Activated B cell treated with CpG ODN at 0.5 μM for 24 hours (primary cell): ENCODE results near the gene KIAA1958. TPM values are rescaled to one million over a fixed set of nuclear protein-coding genes. Genes with fewer than 3 reads are reported as not detected.

Experiments
- ATAC-seq: fragments of 200-7000 bp; cut with Tn5 transposase; one replicate; pipeline ENCODE4 v1.10.0; 2021; ENCODE audit warnings: low read depth, mild to moderate bottlenecking, moderate library complexity
- CTCF ChIA-PET: fragments of 350-600 bp; sonication (Branson Sonifier 250); formaldehyde crosslinking; loops from one replicate; lab custom pipeline; 2021; ENCODE audit warnings: antibody characterized with exemption; lab: Charles Lee
- POLR2A ChIA-PET: fragments of 350-600 bp; sonication (Branson Sonifier 250); formaldehyde crosslinking; loops from one replicate; lab custom pipeline; 2021; ENCODE audit warnings: antibody characterized with exemption; lab: Charles Lee
- DNase-seq: peaks from one replicate; pipeline ENCODE4 v3.0.0; 2022
- H3K27ac Mint-ChIP-seq: one replicate; pipeline ENCODE4 v1.8.0; 2020; ENCODE audit warnings: mixed read lengths
- H3K27me3 Mint-ChIP-seq: one replicate; pipeline ENCODE4 v1.8.0; 2021; ENCODE audit warnings: mixed read lengths
- H3K36me3 Mint-ChIP-seq: one replicate; pipeline ENCODE4 v1.8.0; 2021; ENCODE audit warnings: low read depth, mixed read lengths
- H3K4me1 Mint-ChIP-seq: one replicate; pipeline ENCODE4 v1.8.0; 2021; ENCODE audit warnings: mixed read lengths
- H3K4me3 Mint-ChIP-seq: one replicate; pipeline ENCODE4 v1.8.0; 2020; ENCODE audit warnings: mild to moderate bottlenecking, mixed read lengths
- H3K9me3 Mint-ChIP-seq: one replicate; pipeline ENCODE4 v1.8.0; 2020; ENCODE audit warnings: mixed read lengths
- intact Hi-C: fragments of 100-400 bp; cut with micrococcal nuclease; formaldehyde crosslinking; loops from one replicate; pipeline ENCODE4 v1.15.1; 2024
- total RNA-seq: library from RNA; stranded (reverse); gene quantifications from 2 replicates; pipeline ENCODE4 v1.2.3, GENCODE V29; 2022
- TF ChIP-seq, protein P1 (sequence below): fragments of 200-600 bp; IDR thresholded peaks from one replicate; pipeline ENCODE4 v1.8.0; 2022; ENCODE audit warnings: antibody characterized with exemption, mild to moderate bottlenecking

Gene KIAA1958
- total RNA-seq, 1 donor from 2014 or later, result 7.4 TPM

GRCh38 chr9:112659906-112660305, 173.3 kb downstream of the KIAA1958 start:
- Mint-ChIP-seq H3K4me3 (no peak overlapping the region), H3K4me1 (no peaks in the 10 kb centered on the region), H3K27me3 (no peaks in the 10 kb centered on the region), H3K36me3 (no peaks in the 10 kb centered on the region), H3K27ac (no peak overlapping the region), H3K9me3 (no peaks in the 10 kb centered on the region)
- ChIA-PET POLR2A (no interaction called here), CTCF (interaction anchor here (0.5 kb wide), 1 partner anchor 20 kb away, joined by 3 read pairs; no protein-coding TSS in a partner anchor)
- TF ChIP-seq, protein P1, sequence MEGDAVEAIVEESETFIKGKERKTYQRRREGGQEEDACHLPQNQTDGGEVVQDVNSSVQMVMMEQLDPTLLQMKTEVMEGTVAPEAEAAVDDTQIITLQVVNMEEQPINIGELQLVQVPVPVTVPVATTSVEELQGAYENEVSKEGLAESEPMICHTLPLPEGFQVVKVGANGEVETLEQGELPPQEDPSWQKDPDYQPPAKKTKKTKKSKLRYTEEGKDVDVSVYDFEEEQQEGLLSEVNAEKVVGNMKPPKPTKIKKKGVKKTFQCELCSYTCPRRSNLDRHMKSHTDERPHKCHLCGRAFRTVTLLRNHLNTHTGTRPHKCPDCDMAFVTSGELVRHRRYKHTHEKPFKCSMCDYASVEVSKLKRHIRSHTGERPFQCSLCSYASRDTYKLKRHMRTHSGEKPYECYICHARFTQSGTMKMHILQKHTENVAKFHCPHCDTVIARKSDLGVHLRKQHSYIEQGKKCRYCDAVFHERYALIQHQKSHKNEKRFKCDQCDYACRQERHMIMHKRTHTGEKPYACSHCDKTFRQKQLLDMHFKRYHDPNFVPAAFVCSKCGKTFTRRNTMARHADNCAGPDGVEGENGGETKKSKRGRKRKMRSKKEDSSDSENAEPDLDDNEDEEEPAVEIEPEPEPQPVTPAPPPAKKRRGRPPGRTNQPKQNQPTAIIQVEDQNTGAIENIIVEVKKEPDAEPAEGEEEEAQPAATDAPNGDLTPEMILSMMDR, result no peak
- intact Hi-C loops, result loop anchor here (10.0 kb wide), 1 partner anchor 55 kb away; no protein-coding TSS in a partner anchor
- DNase-seq, result no peak
- no peak for ATAC-seq

DNA sequence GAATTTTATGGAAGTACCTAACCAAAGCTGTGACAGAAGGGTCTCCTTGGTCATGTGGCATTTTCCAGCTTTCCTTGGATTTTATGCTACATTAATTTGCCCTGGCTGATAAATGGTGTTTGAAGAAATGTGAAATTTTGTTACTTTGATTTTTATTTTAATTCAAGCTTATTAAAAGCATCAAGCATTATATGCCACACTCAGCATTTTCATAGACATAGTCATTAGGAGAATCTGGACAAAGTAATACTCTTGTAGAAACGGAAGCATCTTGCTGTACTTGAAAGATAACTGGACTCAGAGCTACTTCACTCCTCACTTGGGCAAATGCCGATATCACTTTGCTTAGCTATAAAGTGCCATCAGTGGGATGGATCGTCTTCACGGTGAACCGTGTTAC, 177.1 kb downstream of the KIAA1958 start:
- POLR2A ChIA-PET, result no interaction called here
- Mint-ChIP-seq H3K27ac (no peak overlapping the region), H3K36me3 (no peaks in the 10 kb centered on the region), H3K4me3 (no peak overlapping the region), H3K4me1 (no peaks in the 10 kb centered on the region), H3K9me3 (no peaks in the 10 kb centered on the region), H3K27me3 (no peaks in the 10 kb centered on the region)
- intact Hi-C loops, result loop anchor here (10.0 kb wide), 1 partner anchor 59 kb away; no protein-coding TSS in a partner anchor
- ATAC-seq (no peak), DNase-seq (no peak)
- CTCF ChIA-PET, result interaction anchor here (1.2 to 1.4 kb wide), 2 partner anchors 129 to 220 kb away, joined by 3 read pairs; no protein-coding TSS in a partner anchor
- TF ChIP-seq, protein P1, result no peak

GRCh38 chr9:112664531-112664930, 177.9 kb downstream of the KIAA1958 start:
- DNase-seq, result no peak
- H3K27ac Mint-ChIP-seq, result no peak overlapping the region
- ChIA-PET POLR2A (no interaction called here), CTCF (no interaction called here)
- no peaks in the 10 kb centered on the region for H3K36me3 Mint-ChIP-seq
- no peaks in the 10 kb centered on the region for H3K4me1 Mint-ChIP-seq
- TF ChIP-seq, protein P1, result no peak
- intact Hi-C loops, result loop anchor here (10.0 kb wide), 1 partner anchor 60 kb away; no protein-coding TSS in a partner anchor
- no peak for ATAC-seq
- no peaks in the 10 kb centered on the region for H3K9me3 Mint-ChIP-seq
- H3K27me3 Mint-ChIP-seq, result no peaks in the 10 kb centered on the region
- no peak overlapping the region for H3K4me3 Mint-ChIP-seq

DNA sequence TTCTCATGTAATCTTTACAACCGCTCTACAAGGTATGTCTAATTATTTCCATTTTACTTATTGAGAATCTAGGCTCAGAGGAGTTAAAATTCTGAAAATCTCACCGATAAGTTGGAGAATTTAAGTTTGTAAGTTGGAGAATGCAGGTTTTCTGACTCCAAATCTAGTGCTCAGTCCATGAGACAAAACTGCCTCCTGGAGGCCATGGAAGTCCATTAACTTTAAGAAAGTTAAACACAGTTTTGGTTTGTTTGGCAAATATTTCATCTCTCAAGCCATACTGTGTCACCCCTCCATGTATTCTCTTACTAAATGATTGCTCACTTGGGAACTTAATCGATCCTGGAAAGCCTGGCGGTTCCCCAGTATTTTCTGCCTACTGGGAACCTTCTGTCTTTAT, 178.7 kb downstream of the KIAA1958 start:
- no peaks in the 10 kb centered on the region for H3K4me1 Mint-ChIP-seq
- no peaks in the 10 kb centered on the region for H3K27me3 Mint-ChIP-seq
- POLR2A ChIA-PET, result no interaction called here
- no peak for ATAC-seq
- H3K9me3 Mint-ChIP-seq, result no peaks in the 10 kb centered on the region
- intact Hi-C loops, result loop anchor here (1.0 to 10.0 kb wide), 2 partner anchors 61 to 222 kb away; no protein-coding TSS in a partner anchor
- no peak overlapping the region for H3K27ac Mint-ChIP-seq
- no peak for DNase-seq
- CTCF ChIA-PET, result no interaction called here
- no peaks in the 10 kb centered on the region for H3K36me3 Mint-ChIP-seq
- TF ChIP-seq, protein P1, result no peak
- H3K4me3 Mint-ChIP-seq, result no peak overlapping the region

DNA sequence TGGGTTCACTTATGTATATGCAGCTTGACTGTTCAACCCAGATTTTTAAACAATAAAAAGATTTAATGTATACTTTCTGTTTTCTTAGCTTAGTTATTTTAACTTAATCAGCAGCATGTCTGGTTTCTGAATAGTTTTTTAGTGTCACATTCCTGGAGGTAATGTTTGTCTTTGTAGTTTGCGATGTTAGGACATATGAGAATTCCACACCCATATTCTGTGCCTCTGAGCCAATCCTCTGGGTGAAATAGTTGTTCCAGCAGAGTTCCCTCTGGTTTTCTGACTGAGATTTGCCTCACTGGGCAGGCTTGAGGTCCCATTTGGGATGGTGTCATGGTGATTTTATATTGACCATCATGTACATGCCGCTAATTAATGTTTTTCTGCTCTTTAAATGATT, 182.7 kb downstream of the KIAA1958 start:
- TF ChIP-seq, protein P1, result no peak
- CTCF ChIA-PET, result no interaction called here
- intact Hi-C loops, result loop anchor here (10.0 kb wide), 1 partner anchor 65 kb away; no protein-coding TSS in a partner anchor

More for the DNA sequence above, 182.7 kb downstream of the KIAA1958 start:
- Mint-ChIP-seq H3K36me3 (no peaks in the 10 kb centered on the region), H3K9me3 (no peaks in the 10 kb centered on the region), H3K27me3 (no peaks in the 10 kb centered on the region), H3K4me1 (no peaks in the 10 kb centered on the region), H3K27ac (no peak overlapping the region), H3K4me3 (no peak overlapping the region)
- POLR2A ChIA-PET, result interaction anchor here (0.5 kb wide), 1 partner anchor 905 kb away, joined by 5 read pairs; no protein-coding TSS in a partner anchor
- DNase-seq (no peak), ATAC-seq (no peak)
